Activated CD4-positive, alpha-beta memory T cell treated with anti-CD3 and anti-CD28 coated beads for 36 hours (primary cell): ENCODE data around the gene MX1. TPM values are rescaled to one million over a fixed set of nuclear protein-coding genes. Genes with fewer than 3 reads are reported as not detected.

ENCODE experiments used
- CTCF ChIA-PET: fragments of 350-600 bp; sonication (Branson Sonifier 250); formaldehyde crosslinking; loops from one replicate; lab custom pipeline; 2021; ENCODE audit warnings: antibody characterized with exemption, inconsistent platforms; lab: Charles Lee
- POLR2A ChIA-PET: fragments of 350-600 bp; sonication (Branson Sonifier 250); formaldehyde crosslinking; loops from one replicate; lab custom pipeline; 2021; ENCODE audit warnings: antibody characterized with exemption; lab: Charles Lee
- DNase-seq: peaks from one replicate; pipeline ENCODE4 v3.0.0-alpha.2; 2020
- H3K27ac Mint-ChIP-seq: one replicate; pipeline ENCODE4 v1.8.0; 2021; ENCODE audit warnings: mixed read lengths
- H3K27me3 Mint-ChIP-seq: one replicate; pipeline ENCODE4 v1.8.0; 2021; ENCODE audit warnings: mixed read lengths
- H3K36me3 Mint-ChIP-seq: one replicate; pipeline ENCODE4 v1.8.0; 2021; ENCODE audit warnings: mixed read lengths
- H3K4me1 Mint-ChIP-seq: one replicate; pipeline ENCODE4 v1.8.0; 2021; ENCODE audit warnings: low read depth, mixed read lengths
- H3K4me3 Mint-ChIP-seq: one replicate; pipeline ENCODE4 v1.8.0; 2021; ENCODE audit warnings: mild to moderate bottlenecking, mixed read lengths
- H3K9me3 Mint-ChIP-seq: one replicate; pipeline ENCODE4 v1.8.0; 2021; ENCODE audit warnings: mixed read lengths
- intact Hi-C: fragments of 100-400 bp; cut with micrococcal nuclease; formaldehyde crosslinking; loops from one replicate; pipeline ENCODE4 v1.15.1; 2023
- total RNA-seq, 2 experiments: library from RNA; stranded (reverse); gene quantifications; one replicate each; pipeline ENCODE4 v1.2.3, GENCODE V29; 2021

Gene MX1
- total RNA-seq, 2 experiments from 2014 or later = 106 TPM

DNA sequence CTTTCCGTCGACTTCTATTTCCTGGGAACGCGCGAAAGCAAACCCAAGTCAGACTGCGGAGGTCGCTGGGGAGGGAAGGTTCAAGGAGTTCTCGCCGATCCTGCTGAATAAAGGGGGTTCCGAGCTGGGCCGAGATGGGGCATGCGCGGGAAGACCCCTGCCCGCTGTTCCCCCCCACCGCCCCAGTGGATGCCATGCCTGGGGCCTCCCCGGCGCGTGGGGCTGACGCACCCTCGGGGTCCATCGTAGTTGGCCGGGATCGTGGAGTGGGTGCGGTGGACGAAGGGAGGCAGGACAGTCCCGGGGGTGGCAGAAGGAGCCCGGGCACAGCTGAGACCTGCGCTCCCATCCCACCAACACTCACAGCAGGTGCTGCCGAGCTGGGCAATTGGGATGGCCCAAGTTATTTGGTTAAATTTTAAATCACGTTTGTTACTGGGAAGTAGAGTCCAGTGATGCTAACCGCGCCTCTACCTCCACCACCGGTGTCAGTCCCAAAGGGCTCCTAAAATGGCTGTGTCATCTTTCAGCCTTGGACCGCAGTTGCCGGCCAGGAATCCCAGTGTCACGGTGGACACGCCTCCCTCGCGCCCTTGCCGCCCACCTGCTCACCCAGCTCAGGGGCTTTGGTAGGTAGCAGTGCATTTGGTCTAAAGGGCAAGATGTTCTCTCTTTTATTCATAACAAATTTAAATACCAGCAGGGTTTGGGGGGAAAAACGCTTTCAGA, 801 bp downstream of the MX1 start:
- Mint-ChIP-seq H3K36me3 (peaks cover 26% of the 10 kb centered on the region), H3K27me3 (no peaks in the 10 kb centered on the region), H3K27ac (no peak overlapping the region), H3K9me3 (no peaks in the 10 kb centered on the region), H3K4me1 (peaks cover 27% of the 10 kb centered on the region), H3K4me3 (peak overlapping the region; percentile 92)
- DNase-seq = no peak
- intact Hi-C loops = loop anchor here (1.0 kb wide), 1 partner anchor 65 kb away; the partner anchor contains the start of gene MX2
- ChIA-PET POLR2A (interaction anchor here (1.2 kb wide), 2 partner anchors 9 to 65 kb away, joined by 3 read pairs; partner anchors contain the start of gene MX2), CTCF (no interaction called here)

DNA sequence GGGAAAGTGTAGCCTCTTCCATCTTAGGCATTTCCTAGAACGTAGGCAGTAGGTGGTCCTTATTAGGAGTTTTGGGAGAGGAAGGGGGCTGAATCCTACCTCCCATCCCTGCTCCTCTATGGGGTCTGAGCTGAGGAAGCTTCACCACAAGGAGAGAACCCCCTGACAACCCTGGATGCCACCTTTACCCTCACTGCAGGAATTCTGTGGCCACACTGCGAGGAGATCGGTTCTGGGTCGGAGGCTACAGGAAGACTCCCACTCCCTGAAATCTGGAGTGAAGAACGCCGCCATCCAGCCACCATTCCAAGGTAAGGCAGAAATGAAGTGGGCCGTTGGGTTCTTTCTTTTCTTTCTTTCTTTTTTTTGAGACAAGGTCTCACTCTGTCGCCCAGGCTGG, 1.5 kb downstream of the MX1 start:
- H3K27ac Mint-ChIP-seq = no peak overlapping the region
- no peaks in the 10 kb centered on the region for H3K9me3 Mint-ChIP-seq
- H3K27me3 Mint-ChIP-seq = no peaks in the 10 kb centered on the region
- DNase-seq = no peak
- H3K4me1 Mint-ChIP-seq = peaks cover 27% of the 10 kb centered on the region
- ChIA-PET POLR2A (interaction anchor here (1.2 kb wide), 2 partner anchors 9 to 65 kb away, joined by 3 read pairs; partner anchors contain the start of gene MX2), CTCF (no interaction called here)
- intact Hi-C loops = no loop called here
- peaks cover 33% of the 10 kb centered on the region for H3K36me3 Mint-ChIP-seq
- peak overlapping the region; percentile 92 for H3K4me3 Mint-ChIP-seq

DNA sequence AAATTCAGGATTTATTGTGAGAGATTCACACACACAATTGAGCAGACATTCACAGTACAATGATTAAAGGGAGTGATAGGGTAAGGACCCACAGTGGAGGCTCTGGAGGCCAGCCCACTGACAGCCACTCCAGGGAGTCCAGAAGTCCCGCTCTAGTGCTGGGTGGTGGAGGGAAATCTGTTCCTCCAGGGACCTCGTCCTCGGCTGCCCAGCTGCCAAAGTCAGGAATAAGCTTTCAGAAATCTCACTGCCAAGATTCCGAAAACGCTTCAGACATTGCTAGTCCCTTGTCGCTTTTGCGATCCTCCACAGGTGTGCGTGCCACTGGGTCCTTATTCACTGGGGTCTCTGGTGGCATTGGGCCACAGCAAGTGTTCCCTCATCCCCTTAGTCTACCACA, 2.3 kb downstream of the MX1 start:
- ChIA-PET POLR2A (no interaction called here), CTCF (no interaction called here)
- no peaks in the 10 kb centered on the region for H3K9me3 Mint-ChIP-seq
- peak overlapping the region; percentile 92 for H3K4me3 Mint-ChIP-seq
- no peaks in the 10 kb centered on the region for H3K27me3 Mint-ChIP-seq
- H3K4me1 Mint-ChIP-seq = peaks cover 24% of the 10 kb centered on the region
- no peak for DNase-seq
- peaks cover 41% of the 10 kb centered on the region for H3K36me3 Mint-ChIP-seq
- intact Hi-C loops = no loop called here
- peak overlapping the region; percentile 56 for H3K27ac Mint-ChIP-seq

DNA sequence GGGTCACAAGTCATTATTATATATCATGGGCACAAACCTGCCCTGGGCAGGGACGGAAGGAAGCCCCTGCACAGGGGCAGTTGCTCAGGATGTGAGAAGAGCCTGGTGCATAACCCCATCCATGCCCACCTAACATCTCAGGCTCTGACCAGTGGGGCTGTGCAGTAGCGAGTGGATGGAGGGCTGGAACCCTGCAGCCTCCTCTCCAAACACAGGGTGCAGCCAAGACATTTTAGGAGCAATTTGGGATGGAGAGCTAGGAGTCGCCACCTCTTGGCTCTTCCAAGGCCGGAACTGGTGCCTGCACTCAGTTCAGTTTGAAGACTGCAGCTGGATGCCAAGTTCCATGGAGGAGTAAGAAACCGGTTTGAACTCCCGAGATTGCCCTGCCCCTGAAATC, 2.8 kb downstream of the MX1 start:
- ChIA-PET CTCF (no interaction called here), POLR2A (no interaction called here)
- H3K27me3 Mint-ChIP-seq = no peaks in the 10 kb centered on the region
- no peak for DNase-seq
- intact Hi-C loops = no loop called here
- peaks cover 1% of the 10 kb centered on the region for H3K9me3 Mint-ChIP-seq
- H3K4me1 Mint-ChIP-seq = peaks cover 24% of the 10 kb centered on the region
- no peak overlapping the region for H3K27ac Mint-ChIP-seq
- no peak overlapping the region for H3K4me3 Mint-ChIP-seq
- peaks cover 46% of the 10 kb centered on the region for H3K36me3 Mint-ChIP-seq

DNA sequence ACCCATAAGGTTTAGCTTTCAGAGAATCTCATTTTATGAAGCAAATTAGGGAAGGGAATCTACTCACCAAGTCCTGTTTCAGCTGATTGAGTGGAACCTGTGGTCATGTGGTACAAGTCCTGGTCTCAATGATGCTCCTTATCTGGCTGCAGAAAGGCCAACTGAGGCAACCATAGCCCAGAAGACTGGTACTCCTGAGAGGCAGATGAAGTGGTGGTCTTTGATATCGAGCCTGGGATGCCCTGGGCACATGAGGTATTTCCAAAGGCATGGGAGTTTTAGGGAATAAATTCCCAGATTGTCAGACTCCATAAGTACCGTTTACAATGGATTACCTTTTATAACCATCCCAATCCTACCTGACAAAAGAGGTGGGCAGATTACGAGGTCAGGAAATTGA, 3.3 kb downstream of the MX1 start:
- Mint-ChIP-seq H3K27me3 (no peaks in the 10 kb centered on the region), H3K27ac (no peak overlapping the region), H3K4me3 (no peak overlapping the region), H3K4me1 (peaks cover 24% of the 10 kb centered on the region), H3K9me3 (peaks cover 4% of the 10 kb centered on the region), H3K36me3 (peaks cover 48% of the 10 kb centered on the region)
- DNase-seq = no peak
- intact Hi-C loops = no loop called here
- ChIA-PET POLR2A (no interaction called here), CTCF (no interaction called here)

DNA sequence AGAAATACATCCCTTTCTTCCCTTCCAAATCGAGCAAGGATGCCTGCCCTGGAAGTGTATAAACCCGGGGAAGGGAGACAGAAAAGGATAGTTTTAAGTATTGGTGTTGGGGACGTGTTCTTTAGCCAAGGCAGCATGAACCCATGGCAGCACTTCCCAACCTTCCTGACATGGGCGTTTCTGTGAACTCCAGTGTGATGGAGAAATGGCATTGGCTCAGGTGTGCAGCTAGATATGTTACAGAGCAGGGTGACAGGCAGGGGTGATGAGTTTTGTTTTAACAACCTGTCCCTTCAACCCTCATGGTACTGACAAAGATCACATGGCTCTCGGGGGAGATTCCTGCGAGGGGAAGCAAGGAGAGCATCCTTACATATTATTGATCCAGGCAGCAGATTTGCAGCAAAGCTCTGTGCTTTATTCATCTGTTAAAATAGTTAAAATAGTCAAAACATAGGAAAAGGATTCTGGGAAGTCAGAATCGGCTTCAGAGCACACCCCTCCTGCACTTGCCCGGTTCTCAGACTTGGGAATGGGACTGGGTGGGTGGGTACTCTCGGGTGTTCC, 4.0 kb downstream of the MX1 start:
- POLR2A ChIA-PET = no interaction called here
- Mint-ChIP-seq H3K4me3 (no peak overlapping the region), H3K4me1 (peaks cover 23% of the 10 kb centered on the region), H3K9me3 (peaks cover 11% of the 10 kb centered on the region), H3K27me3 (no peaks in the 10 kb centered on the region), H3K27ac (no peak overlapping the region), H3K36me3 (peaks cover 55% of the 10 kb centered on the region)
- intact Hi-C loops = no loop called here
- DNase-seq = no peak
- CTCF ChIA-PET = no interaction called here

DNA sequence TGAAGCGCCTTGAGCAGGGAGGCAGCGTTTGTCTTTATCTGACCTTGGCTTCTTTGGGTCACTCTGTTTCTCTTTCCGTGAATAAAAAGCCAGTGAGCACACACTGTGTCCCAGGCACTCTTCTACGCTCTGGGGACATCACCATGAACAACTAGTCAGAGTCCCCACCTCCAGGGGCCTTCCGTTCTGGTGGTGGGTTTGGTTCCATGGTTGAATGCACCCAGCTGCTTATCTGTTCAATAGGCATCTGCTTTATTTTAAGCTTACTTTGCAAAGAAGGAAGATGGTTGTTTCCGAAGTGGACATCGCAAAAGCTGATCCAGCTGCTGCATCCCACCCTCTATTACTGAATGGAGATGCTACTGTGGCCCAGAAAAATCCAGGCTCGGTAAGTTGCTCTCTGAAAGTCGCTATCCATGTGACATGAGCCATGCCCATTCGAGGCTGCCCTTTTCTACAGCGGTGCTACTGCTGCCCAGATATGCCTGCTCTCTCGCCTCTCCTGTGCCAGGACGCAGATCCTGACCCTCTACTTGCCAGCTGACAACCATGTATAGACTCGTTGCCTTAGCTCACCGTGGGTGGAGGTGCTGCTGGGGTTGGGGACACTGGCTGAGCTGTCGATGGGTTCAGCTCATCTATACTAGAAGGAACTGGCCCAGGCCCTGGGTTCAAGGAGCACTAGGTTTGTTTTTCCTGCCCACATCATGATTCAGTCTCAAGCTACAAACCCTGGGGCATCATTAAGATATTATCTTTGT, 5.9 kb downstream of the MX1 start:
- POLR2A ChIA-PET = no interaction called here
- CTCF ChIA-PET = no interaction called here
- Mint-ChIP-seq H3K27me3 (no peaks in the 10 kb centered on the region), H3K4me1 (peaks cover 11% of the 10 kb centered on the region), H3K4me3 (no peak overlapping the region), H3K36me3 (peaks cover 71% of the 10 kb centered on the region), H3K9me3 (peaks cover 15% of the 10 kb centered on the region), H3K27ac (no peak overlapping the region)
- intact Hi-C loops = no loop called here
- DNase-seq = no peak

DNA sequence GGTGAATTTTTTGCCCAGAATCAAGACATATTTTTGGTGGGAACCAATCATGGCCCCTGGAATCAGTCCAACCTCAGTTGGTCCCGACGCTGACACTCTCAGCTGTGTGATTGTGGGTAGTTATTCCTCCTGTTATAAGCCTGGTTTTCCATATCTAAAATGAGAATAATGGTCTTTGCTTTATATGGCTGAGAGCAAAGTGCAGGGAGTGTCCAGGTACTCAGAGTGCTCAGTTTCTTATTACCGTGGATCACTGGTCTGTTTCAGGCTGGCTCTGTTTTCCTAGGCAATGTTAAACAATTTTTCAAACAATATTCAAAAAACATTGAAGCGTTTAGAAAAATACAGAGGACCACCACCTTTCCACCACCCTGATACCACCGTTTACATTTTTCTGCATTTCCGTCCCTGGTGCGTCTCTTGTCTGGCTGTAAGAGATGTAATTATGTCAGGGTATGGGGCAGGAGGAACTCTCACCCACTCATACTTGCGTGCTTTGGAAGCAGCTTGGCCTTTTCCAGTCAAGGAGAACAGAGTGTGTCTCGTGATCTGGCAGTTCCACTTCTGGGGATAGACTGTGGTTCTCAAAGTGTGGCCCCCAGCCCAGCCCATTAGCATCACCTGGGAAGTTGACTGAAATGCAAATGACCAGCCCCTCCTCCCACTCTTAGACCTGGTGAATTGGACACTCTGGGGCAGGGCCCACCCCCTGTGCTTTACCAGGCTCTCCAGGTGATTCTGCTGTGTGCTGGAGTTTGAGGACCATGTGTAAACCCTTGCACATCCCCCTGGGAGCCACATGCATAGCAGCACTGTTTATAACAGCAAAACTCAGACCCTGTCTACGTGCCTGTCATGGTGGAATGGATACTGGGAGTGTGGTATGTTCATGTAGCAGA, 6.8 kb downstream of the MX1 start:
- Mint-ChIP-seq H3K9me3 (peaks cover 15% of the 10 kb centered on the region), H3K27me3 (no peaks in the 10 kb centered on the region), H3K27ac (no peak overlapping the region), H3K4me1 (peaks cover 3% of the 10 kb centered on the region), H3K36me3 (peaks cover 71% of the 10 kb centered on the region), H3K4me3 (no peak overlapping the region)
- ChIA-PET POLR2A (no interaction called here), CTCF (no interaction called here)
- intact Hi-C loops = no loop called here
- no peak for DNase-seq

DNA sequence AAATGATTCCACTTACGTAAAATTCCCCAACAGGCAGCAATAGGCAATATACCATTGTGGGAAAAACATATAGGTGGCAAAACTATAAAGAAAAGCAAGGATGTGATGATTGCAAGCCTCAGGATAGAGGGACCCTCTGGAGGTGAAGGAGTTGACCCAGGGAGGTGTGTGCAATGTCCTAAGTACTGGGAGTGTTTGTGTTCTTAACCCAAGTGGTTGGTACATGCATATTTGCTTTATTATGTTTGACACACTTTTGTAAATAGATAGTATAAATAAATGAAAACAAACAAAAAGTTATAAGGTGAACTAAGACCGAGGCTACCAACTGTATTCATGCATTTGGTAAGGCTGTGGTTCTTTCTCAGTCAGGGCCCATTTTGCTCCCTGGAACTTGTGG, 7.5 kb downstream of the MX1 start:
- Mint-ChIP-seq H3K27ac (no peak overlapping the region), H3K4me1 (peaks cover 2% of the 10 kb centered on the region), H3K9me3 (peaks cover 15% of the 10 kb centered on the region), H3K27me3 (no peaks in the 10 kb centered on the region), H3K36me3 (peaks cover 68% of the 10 kb centered on the region), H3K4me3 (no peak overlapping the region)
- DNase-seq = no peak
- ChIA-PET CTCF (no interaction called here), POLR2A (no interaction called here)
- intact Hi-C loops = no loop called here

DNA sequence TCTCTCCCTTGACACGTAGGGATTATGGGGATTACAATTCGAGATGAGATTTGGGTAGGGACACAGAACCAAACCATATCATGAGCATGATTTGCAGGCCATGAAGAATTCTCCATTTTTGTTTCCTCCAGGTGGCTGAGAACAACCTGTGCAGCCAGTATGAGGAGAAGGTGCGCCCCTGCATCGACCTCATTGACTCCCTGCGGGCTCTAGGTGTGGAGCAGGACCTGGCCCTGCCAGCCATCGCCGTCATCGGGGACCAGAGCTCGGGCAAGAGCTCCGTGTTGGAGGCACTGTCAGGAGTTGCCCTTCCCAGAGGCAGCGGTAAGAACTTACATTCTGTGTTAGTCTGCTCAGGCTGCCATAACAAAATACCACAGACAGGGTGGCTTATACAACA, 9.7 kb downstream of the MX1 start:
- H3K9me3 Mint-ChIP-seq = peaks cover 15% of the 10 kb centered on the region
- H3K27me3 Mint-ChIP-seq = no peaks in the 10 kb centered on the region
- no peak for DNase-seq
- peaks cover 2% of the 10 kb centered on the region for H3K4me1 Mint-ChIP-seq
- intact Hi-C loops = no loop called here
- H3K27ac Mint-ChIP-seq = no peak overlapping the region
- H3K36me3 Mint-ChIP-seq = peaks cover 70% of the 10 kb centered on the region
- CTCF ChIA-PET = no interaction called here
- no peak overlapping the region for H3K4me3 Mint-ChIP-seq
- POLR2A ChIA-PET = no interaction called here

DNA sequence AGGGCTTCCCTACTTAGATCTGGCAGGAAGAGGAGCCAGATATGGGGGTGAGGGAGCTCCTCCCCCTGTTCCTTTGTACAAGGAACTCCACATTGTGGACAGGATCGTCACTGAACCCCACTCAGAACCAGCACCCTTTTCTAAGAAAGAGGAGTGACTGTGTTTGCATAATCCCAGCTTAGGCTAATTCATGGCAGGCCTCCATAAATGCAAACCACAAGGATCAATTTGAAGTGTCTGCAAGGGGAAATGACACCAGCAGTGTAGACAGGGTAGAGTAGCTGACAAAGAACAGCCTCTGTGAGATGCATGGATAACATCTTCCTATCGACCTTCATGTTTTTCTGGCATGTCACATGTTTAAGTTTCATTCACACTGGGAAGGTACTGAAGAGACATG, 11.7 kb downstream of the MX1 start:
- intact Hi-C loops = no loop called here
- Mint-ChIP-seq H3K27ac (peak overlapping the region; percentile 8), H3K9me3 (peaks cover 15% of the 10 kb centered on the region), H3K4me3 (no peak overlapping the region), H3K36me3 (peaks cover 67% of the 10 kb centered on the region), H3K4me1 (peaks cover 2% of the 10 kb centered on the region), H3K27me3 (no peaks in the 10 kb centered on the region)
- no peak for DNase-seq
- POLR2A ChIA-PET = no interaction called here
- CTCF ChIA-PET = interaction anchor here (1.3 kb wide), 1 partner anchor 154 kb away, joined by 4 read pairs; no protein-coding TSS in a partner anchor
